GM12864 (cell line): Measurements from ENCODE around the gene ST8SIA1.
"Not testable (repeated sequence)": the region's sequence is repeated elsewhere in the genome, so short reads cannot be mapped to it uniquely, and the experiment has no call there.

ENCODE experiments used
- DNase-seq: peaks from one replicate; pipeline ENCODE4 v3.0.0-alpha.2; 2011; ENCODE audit warnings: low read depth
- H3K4me3 ChIP-seq: 2 replicates; pipeline ENCODE4 v1.5.1; 2011; ENCODE audit warnings: mild to moderate bottlenecking, low read depth, low read length, control low read depth
- CTCF ChIP-seq: IDR thresholded peaks from 2 replicates; pipeline ENCODE4 v1.5.1; 2011; ENCODE audit warnings: low read depth, mild to moderate bottlenecking, moderate library complexity, low read length, control low read depth, inconsistent platforms; ENCODE audit errors: missing control alignments

ST8SIA1 gene

DNA sequence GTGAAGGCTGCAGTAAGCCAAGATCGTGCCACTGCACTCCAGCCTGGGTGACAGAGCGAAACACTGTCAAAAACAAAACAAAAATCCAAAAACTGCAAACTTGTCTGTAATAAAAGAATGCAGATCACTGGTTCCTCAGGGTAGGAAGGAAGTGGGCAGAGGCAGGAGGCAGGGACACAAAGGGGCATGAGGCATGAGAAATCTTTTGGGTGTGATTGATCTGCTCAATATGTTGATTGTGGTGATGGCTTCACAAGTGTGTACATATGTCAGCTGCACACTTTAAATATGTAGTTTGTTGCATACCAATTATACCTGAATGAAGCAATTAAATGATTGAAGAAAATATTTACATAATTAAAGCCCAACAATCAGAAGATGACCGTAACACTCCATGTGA lies 170.9 kb downstream of the ST8SIA1 start:
- H3K4me3 ChIP-seq = no peak overlapping the region
- TF ChIP-seq CTCF = no peak
- DNase-seq = no peak

DNA sequence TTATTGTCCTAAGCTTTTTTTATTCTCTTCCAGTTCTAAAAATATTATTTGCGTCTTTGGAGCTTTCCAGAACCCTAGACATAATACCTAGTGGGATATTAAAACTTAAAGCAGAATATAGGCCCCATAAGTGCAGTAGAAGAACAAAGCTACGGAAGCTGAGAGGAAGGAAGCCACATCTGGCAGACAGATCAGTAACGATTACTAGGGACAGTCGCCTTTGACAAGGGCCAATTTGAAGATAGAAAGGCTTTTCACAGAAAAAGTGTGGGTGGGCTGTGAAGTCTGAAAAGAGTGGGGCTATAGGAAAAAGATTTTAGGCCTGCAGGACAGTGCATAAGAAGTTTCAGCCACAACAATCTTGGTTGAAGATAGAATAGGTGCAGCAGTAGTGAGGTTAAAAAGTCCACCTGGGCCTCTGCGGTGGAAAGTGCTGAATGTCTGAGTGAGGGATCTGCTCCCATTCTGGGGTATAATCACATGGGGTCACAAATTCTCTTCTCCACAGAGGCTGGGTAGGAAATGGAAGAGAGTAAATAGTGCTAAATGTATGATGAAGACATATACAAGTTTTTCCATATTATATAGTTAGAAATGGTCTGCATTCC lies 174.0 kb downstream of the ST8SIA1 start:
- no peak for TF ChIP-seq CTCF
- no peak for DNase-seq
- no peak overlapping the region for H3K4me3 ChIP-seq

DNA sequence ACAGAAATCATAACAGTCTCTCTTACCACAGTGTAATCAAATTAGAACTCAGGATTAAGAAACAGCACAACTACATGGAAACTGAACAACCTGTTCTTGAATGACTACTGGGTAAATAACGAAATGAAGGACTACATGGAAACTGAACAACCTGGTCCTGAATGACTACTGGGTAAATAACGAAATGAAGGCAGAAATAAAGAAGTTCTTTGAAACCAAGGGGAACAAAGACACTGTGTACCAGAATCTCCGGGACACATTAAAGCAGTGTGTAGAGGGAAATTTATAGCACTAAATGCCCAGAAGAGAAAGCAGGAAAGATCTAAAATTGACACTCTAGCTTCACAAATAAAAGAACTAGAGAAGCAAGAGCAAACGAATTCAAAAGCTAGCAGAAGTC lies 185.2 kb downstream of the ST8SIA1 start:
- not testable (repeated sequence) for H3K4me3 ChIP-seq, DNase-seq

GRCh38 chr12:22146686-22147085 lies 187.8 kb downstream of the ST8SIA1 start:
- not testable (repeated sequence) for DNase-seq, H3K4me3 ChIP-seq
